SH-SY5Y (cell line): ENCODE results near the gene STEAP4.

Source experiments
- GATA2 ChIP-seq: IDR thresholded peaks from 2 replicates; pipeline ENCODE4 v1.6.1; 2011; ENCODE audit warnings: mild to moderate bottlenecking, low read depth, low read length
- GATA3 ChIP-seq: IDR thresholded peaks from 2 replicates; pipeline ENCODE4 v1.6.1; 2011; ENCODE audit warnings: low read depth, mild to moderate bottlenecking, low read length, moderate library complexity

- TF ChIP-seq GATA2 (no peak), GATA3 (no peak)
These were observed 40.8 kb upstream of the STEAP4 start for GRCh38 chr7:88347517-88347916.
